Prostate gland (tissue), 2 donors: ENCODE data around the gene KCNT1. TPM values are rescaled to one million over a fixed set of nuclear protein-coding genes. Genes with fewer than 3 reads are reported as not detected.

Experiments
- DNase-seq: peaks from one replicate; pipeline ENCODE4 v3.0.0-alpha.2; 2019; ENCODE audit warnings: low spot score
- H3K27ac ChIP-seq, 2 donors: fragments of 200-600 bp; sonication (generic); 2 replicates each; pipeline ENCODE4 v1.5.1; 2017 to 2019
- H3K27me3 ChIP-seq: fragments of 200-600 bp; sonication (generic); replicated peaks from 2 replicates; pipeline ENCODE4 v1.5.1; 2019; ENCODE audit not compliant: insufficient read depth
- H3K36me3 ChIP-seq, 2 donors: fragments of 200-600 bp; sonication (generic); 1 replicate in 1 of 2; 2 replicates in 1 of 2; pipeline versions ENCODE4 v1.5.1 to v1.8.1; 2017 to 2019
- H3K4me1 ChIP-seq: fragments of 200-600 bp; sonication (generic); replicated peaks from 2 replicates; pipeline ENCODE4 v1.5.1; 2019
- H3K4me3 ChIP-seq, 2 donors: fragments of 200-600 bp; sonication (generic); 2 replicates each; pipeline ENCODE4 v1.5.1; 2017 to 2019
- H3K9me3 ChIP-seq: fragments of 200-600 bp; sonication (generic); 2 replicates; pipeline ENCODE4 v1.5.1; 2017
- POLR2A ChIP-seq: fragments of 450-650 bp; IDR thresholded peaks from one replicate; pipeline ENCODE4 v1.6.1; 2016; ENCODE audit warnings: antibody characterized with exemption, mild to moderate bottlenecking
- POLR2AphosphoS5 ChIP-seq: sonication (generic); formaldehyde crosslinking; IDR thresholded peaks from one replicate; pipeline ENCODE4 v1.6.1; 2017; ENCODE audit warnings: antibody characterized with exemption
- WGBS: methylation state at CpG from one replicate; pipeline ENCODE4 v1.1.5; 2018; 5-methylcytosine and 5-hydroxymethylcytosine counted together
- intact Hi-C: fragments of 100-400 bp; cut with DNase I; formaldehyde crosslinking; loops from one replicate; pipeline ENCODE4 v1.14.2; 2022
- total RNA-seq, 2 donors: library from RNA; depleted of rRNA; stranded (reverse); fragments of >200 nt; gene quantifications; one replicate each; pipeline ENCODE4 v1.1.0, GENCODE V29; 2016
- TF ChIP-seq, protein P1 (sequence below), 4 experiments: fragments of 200-600 bp in 2 of 4; fragments of 450-650 bp in 2 of 4; sonication (generic) in 2 of 4; IDR thresholded peaks; 1 replicate in 3 of 4; 2 replicates in 1 of 4; pipeline ENCODE4 v1.5.1; 2016 to 2019; ENCODE audit warnings: antibody characterized with exemption in 4 of 4, mild to moderate bottlenecking in 2 of 4, moderate library complexity in 2 of 4

Gene KCNT1
- total RNA-seq, 2 donors from 2014 or later = 0.09 to 3.0 TPM

DNA sequence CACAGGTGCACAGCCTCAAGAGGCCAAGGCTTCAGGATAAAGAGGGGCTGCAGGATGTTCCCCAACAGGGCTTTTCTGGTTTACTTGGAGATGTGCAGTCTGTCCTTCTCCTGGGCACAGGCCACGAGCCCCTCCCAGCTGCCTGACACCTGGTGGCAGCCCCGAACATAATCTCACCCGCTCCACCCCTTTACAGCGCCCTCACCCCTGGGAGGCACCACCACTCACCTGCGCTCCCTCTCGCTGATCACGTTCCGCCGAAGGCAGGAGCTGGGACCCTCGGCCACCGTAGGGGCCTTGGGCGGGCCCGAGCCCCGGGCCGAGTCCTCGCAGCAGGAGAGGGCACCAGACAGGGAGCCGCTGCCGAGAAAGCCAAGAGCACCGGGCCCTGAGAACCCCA, 3.2 kb upstream of the KCNT1 start:
- intact Hi-C loops = no loop called here
- H3K27me3 ChIP-seq = peaks cover 7% of the 10 kb centered on the region
- peaks cover 4% of the 10 kb centered on the region for H3K4me1 ChIP-seq
- no peak for DNase-seq
- TF ChIP-seq, protein P1, sequence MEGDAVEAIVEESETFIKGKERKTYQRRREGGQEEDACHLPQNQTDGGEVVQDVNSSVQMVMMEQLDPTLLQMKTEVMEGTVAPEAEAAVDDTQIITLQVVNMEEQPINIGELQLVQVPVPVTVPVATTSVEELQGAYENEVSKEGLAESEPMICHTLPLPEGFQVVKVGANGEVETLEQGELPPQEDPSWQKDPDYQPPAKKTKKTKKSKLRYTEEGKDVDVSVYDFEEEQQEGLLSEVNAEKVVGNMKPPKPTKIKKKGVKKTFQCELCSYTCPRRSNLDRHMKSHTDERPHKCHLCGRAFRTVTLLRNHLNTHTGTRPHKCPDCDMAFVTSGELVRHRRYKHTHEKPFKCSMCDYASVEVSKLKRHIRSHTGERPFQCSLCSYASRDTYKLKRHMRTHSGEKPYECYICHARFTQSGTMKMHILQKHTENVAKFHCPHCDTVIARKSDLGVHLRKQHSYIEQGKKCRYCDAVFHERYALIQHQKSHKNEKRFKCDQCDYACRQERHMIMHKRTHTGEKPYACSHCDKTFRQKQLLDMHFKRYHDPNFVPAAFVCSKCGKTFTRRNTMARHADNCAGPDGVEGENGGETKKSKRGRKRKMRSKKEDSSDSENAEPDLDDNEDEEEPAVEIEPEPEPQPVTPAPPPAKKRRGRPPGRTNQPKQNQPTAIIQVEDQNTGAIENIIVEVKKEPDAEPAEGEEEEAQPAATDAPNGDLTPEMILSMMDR (IDR thresholded peaks at IDR 0.05) = no peak
- TF ChIP-seq POLR2A = no peak
- no peak for TF ChIP-seq POLR2AphosphoS5
- 68% methylated on average over 19 of the region's 19 CpGs for WGBS
- H3K9me3 ChIP-seq = no peaks in the 10 kb centered on the region
- no peak overlapping the region for H3K4me3 ChIP-seq
- H3K27ac ChIP-seq = no peak overlapping the region
- no peaks in the 10 kb centered on the region for H3K36me3 ChIP-seq

DNA sequence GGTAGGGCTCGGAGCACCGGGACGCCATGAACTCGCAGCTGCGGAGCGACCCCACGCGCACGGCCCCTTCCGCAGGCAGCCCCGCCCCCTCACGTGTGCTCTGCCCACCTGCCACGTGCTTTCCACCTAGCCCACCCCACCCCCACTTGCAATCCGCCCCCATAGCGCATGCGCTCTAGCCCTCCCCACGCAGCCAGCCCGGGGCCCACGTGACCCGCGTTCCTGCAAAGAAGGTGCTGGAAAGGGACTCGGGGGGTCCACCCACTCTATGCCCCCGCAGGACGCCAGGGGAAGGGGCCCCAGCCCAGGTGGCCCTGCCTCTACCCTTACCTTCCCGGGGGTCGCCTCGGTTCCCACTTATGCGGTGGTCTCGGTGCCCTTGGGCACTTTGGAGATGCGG, 2.5 kb upstream of the KCNT1 start, which contains the start of gene SOHLH1:
Gene SOHLH1 (minus strand): TSS at position 42 of the 400 bp plus-strand sequence. CDS start 14 bp downstream, at position 28.
- peaks cover 7% of the 10 kb centered on the region for H3K27me3 ChIP-seq
- H3K36me3 ChIP-seq = no peaks in the 10 kb centered on the region
- no peaks in the 10 kb centered on the region for H3K9me3 ChIP-seq
- H3K4me3 ChIP-seq = no peak within 1 kb of the TSS
- intact Hi-C loops = no loop called here
- H3K27ac ChIP-seq = no peak within 1 kb of the TSS
- peaks cover 4% of the 10 kb centered on the region for H3K4me1 ChIP-seq
- no peak for TF ChIP-seq POLR2A
- no peak for TF ChIP-seq POLR2AphosphoS5
- TF ChIP-seq, protein P1 (IDR thresholded peaks at IDR 0.05) = no peak
- no peak for DNase-seq
- 84% methylated on average over 30 of the region's 30 CpGs for WGBS

DNA sequence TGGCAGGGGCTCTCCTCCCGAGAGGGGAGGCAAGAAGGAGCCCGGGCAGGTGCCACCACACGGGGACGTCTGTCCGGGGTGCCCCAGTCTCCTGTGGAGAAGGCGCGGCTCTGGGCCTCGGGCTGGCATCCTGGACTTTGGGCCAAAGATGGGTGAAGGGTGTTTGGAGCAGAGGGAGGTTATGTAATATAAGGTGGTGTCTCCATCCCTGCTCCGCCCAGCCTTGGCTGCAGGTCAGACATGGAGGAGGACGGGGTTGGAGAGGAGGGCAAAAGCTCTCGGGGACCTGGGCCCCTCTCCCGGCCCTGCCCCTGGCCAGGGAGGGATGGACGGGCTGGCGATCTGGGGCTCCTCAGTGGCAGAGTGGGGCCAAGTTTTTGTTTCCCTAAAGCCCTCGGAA, 1.5 kb upstream of the KCNT1 start:
- peaks cover 4% of the 10 kb centered on the region for H3K4me1 ChIP-seq
- no peaks in the 10 kb centered on the region for H3K36me3 ChIP-seq
- H3K9me3 ChIP-seq = no peaks in the 10 kb centered on the region
- TF ChIP-seq POLR2A (no peak), POLR2AphosphoS5 (no peak)
- TF ChIP-seq, protein P1 (IDR thresholded peaks at IDR 0.05) = no peak
- no peak for DNase-seq
- intact Hi-C loops = no loop called here
- H3K27ac ChIP-seq = no peak overlapping the region
- H3K27me3 ChIP-seq = peaks cover 7% of the 10 kb centered on the region
- no peak overlapping the region for H3K4me3 ChIP-seq
- 50% methylated on average over 15 of the region's 15 CpGs for WGBS

DNA sequence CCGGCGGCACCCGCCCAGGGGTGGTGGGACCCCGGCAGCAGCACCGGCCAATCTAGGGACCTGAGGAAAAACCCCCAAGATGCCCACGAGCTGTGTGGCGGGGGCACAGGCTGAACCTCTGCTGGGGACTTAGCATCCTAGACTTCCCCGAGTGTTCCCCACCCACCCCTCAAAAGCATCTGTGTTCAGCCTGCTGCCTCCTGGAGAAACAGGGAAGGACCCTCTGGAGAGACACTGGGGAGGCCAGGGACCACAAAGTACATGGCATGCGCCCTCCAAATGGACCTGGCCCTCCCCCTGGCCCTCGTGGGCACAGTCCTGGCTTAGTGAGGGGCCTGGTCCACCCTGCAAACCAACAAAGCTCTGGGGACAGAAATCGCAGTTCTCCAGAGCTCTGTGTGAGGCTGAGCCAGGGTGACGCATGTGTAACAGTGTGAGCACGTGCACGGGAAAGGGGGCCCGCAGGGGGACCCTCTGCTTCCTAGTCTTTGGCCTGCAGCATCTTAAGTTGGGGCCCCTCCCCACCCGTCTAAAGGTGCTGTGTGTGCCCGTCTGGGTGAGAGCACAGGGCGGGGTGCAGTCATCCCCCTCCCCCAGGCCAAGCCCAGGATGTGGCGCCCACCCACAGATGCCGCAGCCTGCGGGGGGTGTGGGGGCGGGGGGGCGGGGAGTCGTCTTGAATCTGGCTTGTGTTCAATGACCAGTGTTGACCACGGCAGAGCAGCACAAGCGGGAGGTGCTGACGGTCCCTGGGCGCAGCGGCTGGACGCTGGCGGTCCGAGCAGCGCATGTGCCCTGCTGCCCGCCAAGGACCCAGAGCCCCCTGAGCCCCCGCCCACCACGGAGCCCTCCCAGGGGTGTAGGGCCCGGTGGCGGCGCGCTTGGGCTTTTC, 672 bp upstream of the KCNT1 start:
- Histone ChIP-seq H3K4me3 (no peak overlapping the region), H3K9me3 (no peaks in the 10 kb centered on the region), H3K27me3 (peaks cover 10% of the 10 kb centered on the region), H3K36me3 (no peaks in the 10 kb centered on the region), H3K27ac (no peak overlapping the region), H3K4me1 (peaks cover 4% of the 10 kb centered on the region)
- WGBS = 20% methylated on average over 38 of the region's 40 CpGs
- TF ChIP-seq POLR2AphosphoS5 (no peak), POLR2A (no peak)
- TF ChIP-seq, protein P1 (IDR thresholded peaks at IDR 0.05) = no peak
- no peak for DNase-seq
- intact Hi-C loops = no loop called here

DNA sequence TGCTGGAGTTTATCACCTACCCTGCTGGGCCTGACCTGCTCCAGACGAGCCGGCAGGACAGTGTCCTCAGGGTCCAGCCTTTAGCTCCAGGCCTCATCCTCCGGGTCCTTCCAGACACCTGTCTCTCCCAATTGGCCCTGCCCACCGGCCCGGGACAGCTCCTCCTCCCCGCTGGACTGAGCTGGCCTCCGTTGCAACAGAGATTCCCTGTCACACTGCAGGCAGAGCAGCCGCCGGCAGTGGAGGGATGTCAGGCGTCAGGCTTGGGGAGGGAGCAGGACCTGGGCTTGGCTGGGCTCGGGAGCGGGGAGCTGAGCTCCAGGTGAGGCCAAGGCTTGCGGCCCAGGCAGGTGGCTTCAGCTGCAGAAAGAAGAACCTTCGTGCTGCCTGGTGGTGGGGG, 1.7 kb downstream of the KCNT1 start:
- Histone ChIP-seq H3K9me3 (no peaks in the 10 kb centered on the region), H3K27ac (no peak overlapping the region)

More for the DNA sequence above, 1.7 kb downstream of the KCNT1 start:
- peaks cover 13% of the 10 kb centered on the region for H3K27me3 ChIP-seq
- DNase-seq = no peak
- 30% methylated on average over 14 of the region's 14 CpGs for WGBS
- intact Hi-C loops = no loop called here
- H3K4me3 ChIP-seq = no peak overlapping the region
- H3K4me1 ChIP-seq = peaks cover 4% of the 10 kb centered on the region
- H3K36me3 ChIP-seq = no peaks in the 10 kb centered on the region
- no peak for TF ChIP-seq POLR2A
- no peak for TF ChIP-seq POLR2AphosphoS5
- TF ChIP-seq, protein P1 (IDR thresholded peaks at IDR 0.05) = no peak
